NCI-H1436 treated with DMSO at 0.1 percent for 48 hours (cell line): Measurements from ENCODE around the gene ZIC5.

Source experiments
- DNase-seq: peaks from one replicate; lab custom pipeline; 2025; lab: John Stamatoyannopoulos, UW

Gene ZIC5

GRCh38 chr13:99971576-99972189, at the start of gene ZIC5:
TSS of gene ZIC5 (minus strand) at chr13:99971767. CDS start at chr13:99971603, 164 bp downstream.
- no peak for DNase-seq

GRCh38 chr13:100019780-100020356, 48.3 kb upstream of the ZIC5 start:
- no peak for DNase-seq

GRCh38 chr13:100014621-100015020, 43.1 kb upstream of the ZIC5 start:
- no peak for DNase-seq

- no peak for DNase-seq
Measured at GRCh38 chr13:99998261-99998660, 26.7 kb upstream of the ZIC5 start.

- no peak for DNase-seq
Measured at GRCh38 chr13:99997702-99998214, 26.2 kb upstream of the ZIC5 start.

- DNase-seq: no peak
Measured at GRCh38 chr13:99996381-99996973, 24.9 kb upstream of the ZIC5 start.

- DNase-seq: no peak
Measured at GRCh38 chr13:99995589-99996380, 24.2 kb upstream of the ZIC5 start.

- DNase-seq: no peak
Measured at GRCh38 chr13:99995104-99995588, 23.6 kb upstream of the ZIC5 start.

GRCh38 chr13:99994638-99995020, 23.1 kb upstream of the ZIC5 start:
- DNase-seq: no peak

GRCh38 chr13:99993660-99994637, 22.4 kb upstream of the ZIC5 start:
- DNase-seq: no peak

GRCh38 chr13:99992949-99993351, 21.4 kb upstream of the ZIC5 start:
- DNase-seq: no peak

GRCh38 chr13:99991828-99992775, 20.5 kb upstream of the ZIC5 start:
- no peak for DNase-seq

GRCh38 chr13:99991013-99991827, 19.7 kb upstream of the ZIC5 start:
- no peak for DNase-seq

- DNase-seq: no peak
Measured at GRCh38 chr13:99990126-99990977, 18.8 kb upstream of the ZIC5 start.

GRCh38 chr13:99989276-99990125, 17.9 kb upstream of the ZIC5 start:
- no peak for DNase-seq

GRCh38 chr13:99988529-99989275, 17.1 kb upstream of the ZIC5 start:
- no peak for DNase-seq
